Lower leg skin (tissue), 3 donors: ENCODE results near the gene KLHL6.

Experiments
- POLR2A ChIP-seq, 2 donors: fragments of 450-650 bp; IDR thresholded peaks; one replicate each; pipeline ENCODE4 v1.6.1; 2016 to 2017; ENCODE audit warnings: antibody characterized with exemption in 2 of 2, mild to moderate bottlenecking in 1 of 2, moderate library complexity in 1 of 2
- TF ChIP-seq, protein P1 (sequence below), 3 donors: fragments of 450-650 bp; IDR thresholded peaks; one replicate each; pipeline ENCODE4 v1.5.1; 2016; ENCODE audit warnings: antibody characterized with exemption in 3 of 3, mild to moderate bottlenecking in 3 of 3, moderate library complexity in 2 of 3

DNA sequence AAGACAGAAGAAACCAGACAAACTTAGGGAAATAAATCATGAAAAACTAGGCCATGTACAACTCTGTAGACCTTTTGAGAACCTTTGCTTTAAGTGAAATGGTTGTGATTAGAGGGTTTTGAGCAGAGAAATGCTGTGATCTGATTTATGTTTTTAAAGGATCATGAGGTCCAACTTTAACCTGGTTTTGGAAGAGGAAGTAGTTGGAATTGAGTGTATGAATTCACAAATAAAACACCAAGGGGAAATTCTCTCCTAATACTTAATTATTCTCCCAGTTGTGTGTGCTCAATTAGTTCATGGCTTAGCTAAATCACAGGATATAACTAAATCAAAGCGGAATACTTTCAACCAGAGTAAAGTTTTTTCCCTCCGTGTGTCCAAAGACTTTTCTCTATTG is 81.5 kb downstream of the KLHL6 start:
- TF ChIP-seq, protein P1, sequence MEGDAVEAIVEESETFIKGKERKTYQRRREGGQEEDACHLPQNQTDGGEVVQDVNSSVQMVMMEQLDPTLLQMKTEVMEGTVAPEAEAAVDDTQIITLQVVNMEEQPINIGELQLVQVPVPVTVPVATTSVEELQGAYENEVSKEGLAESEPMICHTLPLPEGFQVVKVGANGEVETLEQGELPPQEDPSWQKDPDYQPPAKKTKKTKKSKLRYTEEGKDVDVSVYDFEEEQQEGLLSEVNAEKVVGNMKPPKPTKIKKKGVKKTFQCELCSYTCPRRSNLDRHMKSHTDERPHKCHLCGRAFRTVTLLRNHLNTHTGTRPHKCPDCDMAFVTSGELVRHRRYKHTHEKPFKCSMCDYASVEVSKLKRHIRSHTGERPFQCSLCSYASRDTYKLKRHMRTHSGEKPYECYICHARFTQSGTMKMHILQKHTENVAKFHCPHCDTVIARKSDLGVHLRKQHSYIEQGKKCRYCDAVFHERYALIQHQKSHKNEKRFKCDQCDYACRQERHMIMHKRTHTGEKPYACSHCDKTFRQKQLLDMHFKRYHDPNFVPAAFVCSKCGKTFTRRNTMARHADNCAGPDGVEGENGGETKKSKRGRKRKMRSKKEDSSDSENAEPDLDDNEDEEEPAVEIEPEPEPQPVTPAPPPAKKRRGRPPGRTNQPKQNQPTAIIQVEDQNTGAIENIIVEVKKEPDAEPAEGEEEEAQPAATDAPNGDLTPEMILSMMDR (IDR thresholded peaks at IDR 0.05), result no peak
- TF ChIP-seq POLR2A (IDR thresholded peaks at IDR 0.05), result no peak
